Ramos (cell line): ENCODE data around the gene SERTM1.

Experiments
- in situ Hi-C: fragments of 300-500 bp; cut with MboI; formaldehyde crosslinking; loops from one replicate; pipeline ENCODE4 v1.14.3; 2022; ENCODE audit warnings: low sequenced_read_pairs; ENCODE audit not compliant: unreplicated experiment

The SERTM1 gene

GRCh38 chr13:36709136-36709890, 35.5 kb downstream of the SERTM1 start:
- in situ Hi-C loops: no loop called here

- in situ Hi-C loops: no loop called here
Measured at GRCh38 chr13:36710396-36710795, 36.6 kb downstream of the SERTM1 start.

- in situ Hi-C loops: no loop called here
Measured at GRCh38 chr13:36712290-36712689, 38.5 kb downstream of the SERTM1 start.

- in situ Hi-C loops: no loop called here
Measured at GRCh38 chr13:36712770-36713169, 39.0 kb downstream of the SERTM1 start.

GRCh38 chr13:36713887-36714286, 40.1 kb downstream of the SERTM1 start:
- in situ Hi-C loops: no loop called here

GRCh38 chr13:36715841-36716240, 42.0 kb downstream of the SERTM1 start:
- in situ Hi-C loops: no loop called here

- in situ Hi-C loops: no loop called here
Measured at GRCh38 chr13:36717017-36717416, 43.2 kb downstream of the SERTM1 start.

- in situ Hi-C loops: no loop called here
Measured at GRCh38 chr13:36717966-36718545, 44.2 kb downstream of the SERTM1 start.

GRCh38 chr13:36718686-36719085, 44.9 kb downstream of the SERTM1 start:
- in situ Hi-C loops: no loop called here

- in situ Hi-C loops: no loop called here
Measured at GRCh38 chr13:36724141-36724540, 50.3 kb downstream of the SERTM1 start.

GRCh38 chr13:36725936-36726335, 52.1 kb downstream of the SERTM1 start:
- in situ Hi-C loops: no loop called here

GRCh38 chr13:36728006-36728405, 54.2 kb downstream of the SERTM1 start:
- in situ Hi-C loops: no loop called here

- in situ Hi-C loops: no loop called here
Measured at GRCh38 chr13:36736119-36736726, 62.4 kb downstream of the SERTM1 start.

GRCh38 chr13:36737524-36738083, 63.8 kb downstream of the SERTM1 start:
- in situ Hi-C loops: no loop called here

GRCh38 chr13:36745436-36745835, 71.6 kb downstream of the SERTM1 start:
- in situ Hi-C loops: no loop called here

- in situ Hi-C loops: no loop called here
Measured at GRCh38 chr13:36746051-36746450, 72.2 kb downstream of the SERTM1 start.
